H9 (cell line): Measurements from ENCODE around the gene USP12. TPM values are rescaled to one million over a fixed set of nuclear protein-coding genes. Genes with fewer than 3 reads are reported as not detected.
"Not testable (repeated sequence)": the region's sequence is repeated elsewhere in the genome, so short reads cannot be mapped to it uniquely, and the experiment has no call there.

ENCODE experiments used
- DNase-seq: peaks from one replicate; pipeline ENCODE4 v3.0.0-alpha.2; 2017
- H2AFZ ChIP-seq: one replicate; pipeline ENCODE4 v1.6.1; 2013; ENCODE audit warnings: mild to moderate bottlenecking, low read length, control low read depth, moderate library complexity
- H2AK5ac ChIP-seq: 2 replicates; pipeline ENCODE4 v1.6.1; 2013; ENCODE audit warnings: low read length, control low read depth, mixed read lengths; ENCODE audit not compliant: insufficient read length
- H2BK120ac ChIP-seq: one replicate; pipeline ENCODE4 v1.6.1; 2013; ENCODE audit warnings: low read depth, mild to moderate bottlenecking, low read length, control low read depth, inconsistent platforms; ENCODE audit not compliant: poor library complexity, severe bottlenecking
- H2BK12ac ChIP-seq: 2 replicates; pipeline ENCODE4 v1.6.1; 2013; ENCODE audit warnings: low read length, control low read depth, mixed read lengths, low read depth; ENCODE audit not compliant: insufficient read length
- H2BK15ac ChIP-seq: 2 replicates; pipeline ENCODE4 v1.6.1; 2013; ENCODE audit warnings: low read depth, low read length, control low read depth
- H2BK20ac ChIP-seq: one replicate; pipeline ENCODE4 v1.6.1; 2013; ENCODE audit warnings: low read depth, mild to moderate bottlenecking, low read length, control low read depth, inconsistent platforms; ENCODE audit not compliant: poor library complexity, severe bottlenecking
- H2BK5ac ChIP-seq: 2 replicates; pipeline ENCODE4 v1.6.1; 2013; ENCODE audit warnings: low read length, control low read depth, mixed read lengths; ENCODE audit not compliant: insufficient read length
- H3K14ac ChIP-seq: 2 replicates; pipeline ENCODE4 v1.6.1; 2013; ENCODE audit warnings: low read length, control low read depth; ENCODE audit not compliant: insufficient read depth
- H3K18ac ChIP-seq: 2 replicates; pipeline ENCODE4 v1.6.1; 2013; ENCODE audit warnings: low read depth, mild to moderate bottlenecking, mixed read lengths, low read length, control low read depth; ENCODE audit not compliant: insufficient read length
- H3K23ac ChIP-seq: 2 replicates; pipeline ENCODE4 v1.6.1; 2013; ENCODE audit warnings: low read length, control low read depth, mixed read lengths, low read depth; ENCODE audit not compliant: insufficient read length
- H3K23me2 ChIP-seq: 2 replicates; pipeline ENCODE4 v1.6.1; 2013; ENCODE audit warnings: low read depth, mild to moderate bottlenecking, mixed read lengths, low read length, control low read depth; ENCODE audit not compliant: insufficient read length, poor library complexity, severe bottlenecking
- H3K27ac ChIP-seq: 2 replicates; pipeline ENCODE4 v1.5.1; 2013; ENCODE audit warnings: low read length, control low read depth, mixed read lengths, low read depth; ENCODE audit not compliant: insufficient read length
- H3K27me3 ChIP-seq: 2 replicates; pipeline ENCODE4 v1.6.1; 2013; ENCODE audit warnings: low read length, control low read depth, inconsistent platforms; ENCODE audit not compliant: insufficient read depth
- H3K4ac ChIP-seq: 2 replicates; pipeline ENCODE4 v1.6.1; 2013; ENCODE audit warnings: low read depth, mild to moderate bottlenecking, control low read depth, inconsistent platforms, low read length, moderate library complexity
- H3K4me1 ChIP-seq: 2 replicates; pipeline ENCODE4 v1.6.1; 2013; ENCODE audit warnings: low read length, control low read depth, inconsistent platforms; ENCODE audit not compliant: insufficient read depth
- H3K4me2 ChIP-seq: 2 replicates; pipeline ENCODE4 v1.6.1; 2013; ENCODE audit warnings: low read length, control low read depth, mixed read lengths; ENCODE audit not compliant: insufficient read length, insufficient read depth
- H3K56ac ChIP-seq: 2 replicates; pipeline ENCODE4 v1.6.1; 2013; ENCODE audit warnings: low read depth, mild to moderate bottlenecking, mixed read lengths, low read length, control low read depth; ENCODE audit not compliant: insufficient read length
- H3K79me1 ChIP-seq: 2 replicates; pipeline ENCODE4 v1.6.1; 2013; ENCODE audit warnings: low read depth, mild to moderate bottlenecking, moderate library complexity, low read length, control low read depth, inconsistent platforms; ENCODE audit not compliant: insufficient read depth, poor library complexity, severe bottlenecking
- H3K79me2 ChIP-seq: 2 replicates; pipeline ENCODE4 v1.6.1; 2013; ENCODE audit warnings: low read length, control low read depth, inconsistent platforms; ENCODE audit not compliant: insufficient read depth
- H3K9ac ChIP-seq: 2 replicates; pipeline ENCODE4 v1.6.1; 2013; ENCODE audit warnings: low read length, control low read depth, mixed read lengths; ENCODE audit not compliant: insufficient read length; ENCODE audit errors: extremely low read depth
- H3K9me3 ChIP-seq: one replicate; pipeline ENCODE4 v1.6.1; 2013; ENCODE audit warnings: low read depth, low read length, inconsistent platforms; ENCODE audit not compliant: control insufficient read depth
- H3T11ph ChIP-seq: one replicate; pipeline ENCODE4 v1.6.1; 2013; ENCODE audit warnings: mild to moderate bottlenecking, low read length, control low read depth, inconsistent platforms
- H4K20me1 ChIP-seq: one replicate; pipeline ENCODE4 v1.6.1; 2013; ENCODE audit not compliant: control insufficient read depth, insufficient read length, insufficient read depth
- H4K5ac ChIP-seq: 2 replicates; pipeline ENCODE4 v1.6.1; 2013; ENCODE audit warnings: low read depth, mild to moderate bottlenecking, mixed read lengths, low read length, control low read depth; ENCODE audit not compliant: insufficient read length
- H4K8ac ChIP-seq: replicated peaks from 2 replicates; pipeline ENCODE4 v1.6.1; 2013; ENCODE audit warnings: low read length, control low read depth, mixed read lengths, low read depth; ENCODE audit not compliant: insufficient read length
- H4K91ac ChIP-seq: 2 replicates; pipeline ENCODE4 v1.6.1; 2013; ENCODE audit warnings: low read depth, mild to moderate bottlenecking, moderate library complexity, mixed read lengths, low read length, control low read depth; ENCODE audit not compliant: insufficient read length
- H3K27ac Mint-ChIP-seq, 3 experiments: 2 replicates in 2 of 3; 3 replicates in 1 of 3; pipeline ENCODE4 v1.8.0; 2020 to 2021; ENCODE audit warnings: mixed read lengths in 3 of 3, mild to moderate bottlenecking in 1 of 3, moderate library complexity in 1 of 3
- H3K27me3 Mint-ChIP-seq: 2 replicates; pipeline ENCODE4 v1.8.0; 2021; ENCODE audit warnings: low read depth, mild to moderate bottlenecking, moderate library complexity, mixed read lengths
- H3K36me3 Mint-ChIP-seq, 3 experiments: 2 replicates in 2 of 3; 3 replicates in 1 of 3; pipeline ENCODE4 v1.8.0; 2020 to 2021; ENCODE audit warnings: low read depth in 3 of 3, mixed read lengths in 3 of 3; ENCODE audit not compliant: insufficient read depth in 1 of 3
- H3K4me1 Mint-ChIP-seq, 2 experiments: 2 replicates each; pipeline ENCODE4 v1.8.0; 2020; ENCODE audit warnings: mixed read lengths in 2 of 2
- H3K4me3 Mint-ChIP-seq, 2 experiments: 2 replicates in 1 of 2; 3 replicates in 1 of 2; pipeline ENCODE4 v1.8.0; 2020 to 2021; ENCODE audit warnings: mild to moderate bottlenecking in 2 of 2, mixed read lengths in 2 of 2, moderate library complexity in 1 of 2
- H3K9me3 Mint-ChIP-seq, 2 experiments: 2 replicates in 1 of 2; 3 replicates in 1 of 2; pipeline ENCODE4 v1.8.0; 2020; ENCODE audit warnings: mild to moderate bottlenecking in 2 of 2, mixed read lengths in 2 of 2, moderate library complexity in 1 of 2
- WGBS: extraction: QIAGEN DNeasy Blood & Tissue Kit; methylation state at CpG from one replicate; pipeline ENCODE4 v1.1.7; 2013; ENCODE audit warnings: missing lambda C conversion rate, low lambda C conversion rate, mixed read lengths; ENCODE audit not compliant: insufficient read length; ENCODE audit errors: extremely low coverage; 5-methylcytosine and 5-hydroxymethylcytosine counted together
- total RNA-seq: library from RNA; stranded (reverse); gene quantifications from 2 replicates; pipeline ENCODE4 v1.2.1, GENCODE V29; 2021
- TF ChIP-seq, protein P1 (sequence below): fragments of 200-600 bp; sonication (generic); conservative IDR thresholded peaks from 3 replicates; pipeline ENCODE4 v1.8.0; 2021; ENCODE audit warnings: antibody characterized with exemption, mild to moderate bottlenecking

The USP12 gene
- total RNA-seq, 1 experiment from 2014 or later, result 24.8 TPM

DNA sequence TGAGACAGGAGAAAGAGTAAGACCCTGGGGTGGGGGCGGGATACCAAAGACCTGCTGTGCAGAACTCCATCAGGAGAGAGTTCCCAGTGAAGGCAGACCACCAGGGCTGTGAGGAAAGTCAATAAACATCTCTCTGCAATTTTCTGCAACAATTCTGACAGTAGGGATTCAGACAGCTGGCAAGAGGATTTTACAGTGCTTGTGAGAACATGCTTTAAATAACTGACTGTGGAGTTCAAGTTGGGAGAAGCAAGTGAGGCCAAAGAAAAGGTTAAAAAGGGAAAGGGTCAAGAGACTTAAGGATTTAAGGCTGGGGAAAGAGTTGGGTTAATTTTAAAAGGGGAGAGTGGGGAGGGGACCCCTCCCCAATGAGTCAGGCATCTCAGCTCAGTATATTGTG lies 98.4 kb downstream of the USP12 start:
- no peaks in the 10 kb centered on the region for H3K27me3 Mint-ChIP-seq
- Histone ChIP-seq H3K4ac (no peak overlapping the region), H3K14ac (no peak overlapping the region), H3K27me3 (no peaks in the 10 kb centered on the region), H3K23ac (no peak overlapping the region), H2BK120ac (no peak overlapping the region), H2BK20ac (no peak overlapping the region), H3K23me2 (no peaks in the 10 kb centered on the region), H2BK15ac (no peak overlapping the region), H3K56ac (no peak overlapping the region), H3K9ac (no peak overlapping the region), H2BK12ac (no peak overlapping the region), H3K9me3 (no peaks in the 10 kb centered on the region), H3K79me1 (no peaks in the 10 kb centered on the region), H4K5ac (no peak overlapping the region), H3K4me2 (no peak overlapping the region), H4K91ac (no peak overlapping the region), H3K79me2 (no peaks in the 10 kb centered on the region), H3K18ac (no peak overlapping the region), H4K20me1 (no peaks in the 10 kb centered on the region), H3T11ph (no peak overlapping the region), H4K8ac (no peak overlapping the region), H2BK5ac (no peak overlapping the region), H3K4me1 (no peaks in the 10 kb centered on the region), H3K27ac (no peak overlapping the region), H2AFZ (no peak overlapping the region), H2AK5ac (no peak overlapping the region)
- WGBS, result no CpG with 5 or more reads among the region's 1 CpG
- no peaks in the 10 kb centered on the region for H3K9me3 Mint-ChIP-seq
- H3K4me3 Mint-ChIP-seq, result no peak overlapping the region; a peak in 1 of 5 replicates
- peaks cover 6 to 38% (median 34%) of the 10 kb centered on the region in 3 experiments for H3K36me3 Mint-ChIP-seq
- peaks cover 12 to 22% of the 10 kb centered on the region in 2 experiments for H3K4me1 Mint-ChIP-seq
- DNase-seq, result no peak
- H3K27ac Mint-ChIP-seq, result peak overlapping the region in 2 of 3 experiments; percentile 22 to 91; a peak in 4 of 7 replicates
- TF ChIP-seq, protein P1, sequence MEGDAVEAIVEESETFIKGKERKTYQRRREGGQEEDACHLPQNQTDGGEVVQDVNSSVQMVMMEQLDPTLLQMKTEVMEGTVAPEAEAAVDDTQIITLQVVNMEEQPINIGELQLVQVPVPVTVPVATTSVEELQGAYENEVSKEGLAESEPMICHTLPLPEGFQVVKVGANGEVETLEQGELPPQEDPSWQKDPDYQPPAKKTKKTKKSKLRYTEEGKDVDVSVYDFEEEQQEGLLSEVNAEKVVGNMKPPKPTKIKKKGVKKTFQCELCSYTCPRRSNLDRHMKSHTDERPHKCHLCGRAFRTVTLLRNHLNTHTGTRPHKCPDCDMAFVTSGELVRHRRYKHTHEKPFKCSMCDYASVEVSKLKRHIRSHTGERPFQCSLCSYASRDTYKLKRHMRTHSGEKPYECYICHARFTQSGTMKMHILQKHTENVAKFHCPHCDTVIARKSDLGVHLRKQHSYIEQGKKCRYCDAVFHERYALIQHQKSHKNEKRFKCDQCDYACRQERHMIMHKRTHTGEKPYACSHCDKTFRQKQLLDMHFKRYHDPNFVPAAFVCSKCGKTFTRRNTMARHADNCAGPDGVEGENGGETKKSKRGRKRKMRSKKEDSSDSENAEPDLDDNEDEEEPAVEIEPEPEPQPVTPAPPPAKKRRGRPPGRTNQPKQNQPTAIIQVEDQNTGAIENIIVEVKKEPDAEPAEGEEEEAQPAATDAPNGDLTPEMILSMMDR, result no peak

DNA sequence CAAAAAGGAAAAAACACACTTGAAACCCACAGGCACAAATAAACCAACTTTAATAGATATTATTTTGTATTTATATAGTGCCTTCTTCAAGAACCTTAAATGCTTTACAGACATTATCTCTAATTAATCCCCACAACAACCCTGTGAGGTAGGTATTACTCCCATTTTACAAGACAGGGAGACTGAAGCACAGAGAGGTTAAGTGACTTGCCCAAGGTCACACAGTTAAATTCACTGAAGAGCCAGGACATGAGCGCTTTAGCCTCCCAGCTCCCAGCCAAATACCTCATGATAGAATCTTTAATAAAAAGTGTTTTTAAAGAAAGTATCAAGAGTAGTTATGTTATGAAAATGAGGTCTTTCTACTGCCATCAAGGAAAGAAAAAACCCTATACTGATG lies 105.5 kb downstream of the USP12 start:
- not testable (repeated sequence) for DNase-seq, H3K9ac ChIP-seq, H3K23me2 ChIP-seq, H4K91ac ChIP-seq, H3K4me2 ChIP-seq, H3K27ac ChIP-seq, H4K8ac ChIP-seq, H3K4ac ChIP-seq, H4K5ac ChIP-seq, H3K79me2 ChIP-seq, H3K4me1 Mint-ChIP-seq, H3K27me3 ChIP-seq, H2BK20ac ChIP-seq, H3K23ac ChIP-seq, H3K27ac Mint-ChIP-seq, H3K18ac ChIP-seq, H3K79me1 ChIP-seq, H3K27me3 Mint-ChIP-seq, H2BK5ac ChIP-seq, H2AK5ac ChIP-seq, H4K20me1 ChIP-seq, H3K56ac ChIP-seq, H2AFZ ChIP-seq, H3K14ac ChIP-seq, H3K4me1 ChIP-seq, H3K4me3 Mint-ChIP-seq, H3K9me3 ChIP-seq, H3T11ph ChIP-seq, H2BK15ac ChIP-seq, H2BK12ac ChIP-seq, H2BK120ac ChIP-seq
- Mint-ChIP-seq H3K36me3 (peaks cover 10 to 26% (median 21%) of the 10 kb centered on the region in 3 experiments), H3K9me3 (peaks cover 11% of the 10 kb centered on the region in 2 experiments)
- no CpG with 5 or more reads among the region's 1 CpG for WGBS
